WTC11 (cell line): ENCODE measurements around the gene WDR64. TPM values are rescaled to one million over a fixed set of nuclear protein-coding genes. Genes with fewer than 3 reads are reported as not detected.
A peak's percentile ranks its signal among the peaks of the same experiment; 100 is the strongest.

Source experiments
- ATAC-seq: fragments of 200-7000 bp; cut with Tn5 transposase; 2 replicates; pipeline ENCODE4 v1.10.0; 2021; ENCODE audit warnings: mild to moderate bottlenecking, moderate library complexity
- CTCF ChIA-PET: fragments of 300-600 bp; sonication (Branson Sonifier 250); formaldehyde crosslinking; loops from one replicate; lab custom pipeline; 2021; ENCODE audit warnings: antibody characterized with exemption; lab: Charles Lee
- POLR2A ChIA-PET: fragments of 350-600 bp; sonication (Branson Sonifier 250); formaldehyde crosslinking; loops from one replicate; lab custom pipeline; 2021; ENCODE audit warnings: antibody characterized with exemption; lab: Charles Lee
- DNase-seq: peaks from one replicate; pipeline ENCODE4 v3.0.0; 2021; ENCODE audit warnings: low spot score
- H3K27ac Mint-ChIP-seq: 2 replicates; pipeline ENCODE4 v1.8.0; 2021; ENCODE audit warnings: mixed read lengths
- H3K27me3 Mint-ChIP-seq: 2 replicates; pipeline ENCODE4 v1.8.0; 2021; ENCODE audit warnings: low read depth, mild to moderate bottlenecking, moderate library complexity, mixed read lengths
- H3K36me3 Mint-ChIP-seq: 2 replicates; pipeline ENCODE4 v1.8.0; 2021; ENCODE audit warnings: mixed read lengths
- H3K4me1 Mint-ChIP-seq: 2 replicates; pipeline ENCODE4 v1.8.0; 2022; ENCODE audit warnings: mixed read lengths
- H3K4me3 Mint-ChIP-seq: 2 replicates; pipeline ENCODE4 v1.8.0; 2021; ENCODE audit warnings: mild to moderate bottlenecking, moderate library complexity, mixed read lengths
- H3K9me3 Mint-ChIP-seq: 2 replicates; pipeline ENCODE4 v1.8.0; 2021; ENCODE audit warnings: mixed read lengths
- HMGA2 ChIP-seq: fragments of 250-450 bp; sonication (Bioruptor Pico); IDR thresholded peaks from 2 replicates; pipeline ENCODE4 v1.4.0; 2021; ENCODE audit warnings: mild to moderate bottlenecking, moderate library complexity
- KAT7 ChIP-seq: sonication (generic); formaldehyde crosslinking; IDR thresholded peaks from 2 replicates; pipeline ENCODE4 v1.8.1; 2023; ENCODE audit warnings: missing genetic modification reagents, mild to moderate bottlenecking, borderline replicate concordance
- MXD4 ChIP-seq: fragments of 250-450 bp; sonication (Bioruptor Pico); IDR thresholded peaks from 2 replicates; pipeline ENCODE4 v1.8.0; 2021; ENCODE audit warnings: mild to moderate bottlenecking, moderate library complexity, borderline replicate concordance
- MYBL2 ChIP-seq: sonication (generic); formaldehyde crosslinking; IDR thresholded peaks from 2 replicates; pipeline ENCODE4 v1.8.1; 2023; ENCODE audit warnings: mild to moderate bottlenecking, moderate library complexity, missing genetic modification reagents
- NFATC4 ChIP-seq: fragments of 250-450 bp; sonication (Bioruptor Pico); IDR thresholded peaks from 2 replicates; pipeline ENCODE4 v1.9.0; 2021; ENCODE audit warnings: mild to moderate bottlenecking
- PRRX2 ChIP-seq: fragments of 250-450 bp; sonication (Bioruptor Pico); IDR thresholded peaks from 2 replicates; pipeline ENCODE4 v1.8.0; 2021; ENCODE audit warnings: mild to moderate bottlenecking
- RELA ChIP-seq: sonication (generic); formaldehyde crosslinking; IDR thresholded peaks from 2 replicates; pipeline ENCODE4 v1.8.1; 2022; ENCODE audit warnings: missing genetic modification reagents, mild to moderate bottlenecking, borderline replicate concordance
- SP1 ChIP-seq: sonication (generic); formaldehyde crosslinking; conservative IDR thresholded peaks from 2 replicates; pipeline ENCODE4 v1.8.1; 2022; ENCODE audit warnings: missing genetic modification reagents
- TEAD1 ChIP-seq: sonication (generic); formaldehyde crosslinking; IDR thresholded peaks from 2 replicates; pipeline ENCODE4 v1.8.0; 2022; ENCODE audit warnings: mild to moderate bottlenecking, missing genetic modification reagents
- TP53 ChIP-seq: sonication (generic); formaldehyde crosslinking; IDR thresholded peaks from 2 replicates; pipeline ENCODE4 v1.8.1; 2023; ENCODE audit warnings: mild to moderate bottlenecking, missing genetic modification reagents
- ZNF138 ChIP-seq: sonication (generic); formaldehyde crosslinking; conservative IDR thresholded peaks from 2 replicates; pipeline ENCODE4 v1.8.1; 2022; ENCODE audit warnings: mild to moderate bottlenecking, moderate library complexity, missing genetic modification reagents
- total RNA-seq: library from RNA; stranded (reverse); gene quantifications from 3 replicates; pipeline ENCODE4 v1.2.3, GENCODE V29; 2021
- TF ChIP-seq, protein P1 (sequence below): sonication (generic); formaldehyde crosslinking; IDR thresholded peaks from 2 replicates; pipeline ENCODE4 v1.8.0; 2022; ENCODE audit warnings: mild to moderate bottlenecking, missing genetic modification reagents
- TF ChIP-seq, protein P2 (sequence below): sonication (generic); formaldehyde crosslinking; IDR thresholded peaks from 2 replicates; pipeline ENCODE4 v1.8.0; 2023; ENCODE audit warnings: mild to moderate bottlenecking, missing genetic modification reagents
- TF ChIP-seq, protein P3 (sequence below): sonication (generic); formaldehyde crosslinking; IDR thresholded peaks from 2 replicates; pipeline ENCODE4 v1.8.1; 2022; ENCODE audit warnings: low read depth, mild to moderate bottlenecking, moderate library complexity, missing genetic modification reagents, borderline replicate concordance
- TF ChIP-seq, protein P4 (sequence below): fragments of 250-450 bp; sonication (Bioruptor Pico); IDR thresholded peaks from 2 replicates; pipeline ENCODE4 v1.9.0; 2021; ENCODE audit warnings: moderate library complexity, mild to moderate bottlenecking, inconsistent platforms, borderline replicate concordance
- TF ChIP-seq, protein P5 (sequence below): fragments of 250-450 bp; sonication (Bioruptor Pico); conservative IDR thresholded peaks from 2 replicates; pipeline ENCODE4 v1.9.0; 2021; ENCODE audit warnings: mild to moderate bottlenecking
- TF ChIP-seq, protein P6 (sequence below): fragments of 250-450 bp; sonication (Bioruptor Pico); IDR thresholded peaks from 2 replicates; pipeline ENCODE4 v1.9.0; 2021; ENCODE audit warnings: mild to moderate bottlenecking
- TF ChIP-seq, protein P7 (sequence below): sonication (generic); formaldehyde crosslinking; IDR thresholded peaks from 2 replicates; pipeline ENCODE4 v1.8.1; 2023; ENCODE audit warnings: mild to moderate bottlenecking, missing genetic modification reagents, moderate library complexity
- TF ChIP-seq, protein P8 (sequence below): sonication (generic); formaldehyde crosslinking; IDR thresholded peaks from 2 replicates; pipeline ENCODE4 v1.8.1; 2022; ENCODE audit warnings: low read depth, missing genetic modification reagents, borderline replicate concordance

WDR64 gene
- total RNA-seq, 1 experiment from 2014 or later: not detected

DNA sequence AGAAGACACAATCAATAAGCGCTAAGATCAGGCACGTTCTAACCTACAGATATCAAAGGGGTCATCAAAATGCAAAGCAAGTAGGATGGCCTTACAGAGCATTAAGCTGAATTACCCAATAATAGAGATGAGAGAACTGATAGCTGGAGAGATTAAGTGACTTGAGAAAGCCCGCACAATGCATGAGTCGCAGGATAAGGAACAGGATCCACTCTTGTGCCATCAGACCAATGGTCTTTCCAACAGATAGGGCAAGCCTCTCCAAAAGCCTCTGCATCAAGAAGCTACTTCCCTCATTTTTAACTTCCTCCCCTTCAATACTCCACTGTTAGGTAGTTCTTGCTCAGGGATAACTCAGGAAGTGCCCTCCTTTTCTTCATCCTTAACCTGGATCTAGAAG, 14.5 kb upstream of the WDR64 start (continued):
- TF ChIP-seq, protein P1, sequence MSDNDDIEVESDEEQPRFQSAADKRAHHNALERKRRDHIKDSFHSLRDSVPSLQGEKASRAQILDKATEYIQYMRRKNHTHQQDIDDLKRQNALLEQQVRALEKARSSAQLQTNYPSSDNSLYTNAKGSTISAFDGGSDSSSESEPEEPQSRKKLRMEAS (CRISPR knock-in tag): no peak
- TF ChIP-seq, protein P2, sequence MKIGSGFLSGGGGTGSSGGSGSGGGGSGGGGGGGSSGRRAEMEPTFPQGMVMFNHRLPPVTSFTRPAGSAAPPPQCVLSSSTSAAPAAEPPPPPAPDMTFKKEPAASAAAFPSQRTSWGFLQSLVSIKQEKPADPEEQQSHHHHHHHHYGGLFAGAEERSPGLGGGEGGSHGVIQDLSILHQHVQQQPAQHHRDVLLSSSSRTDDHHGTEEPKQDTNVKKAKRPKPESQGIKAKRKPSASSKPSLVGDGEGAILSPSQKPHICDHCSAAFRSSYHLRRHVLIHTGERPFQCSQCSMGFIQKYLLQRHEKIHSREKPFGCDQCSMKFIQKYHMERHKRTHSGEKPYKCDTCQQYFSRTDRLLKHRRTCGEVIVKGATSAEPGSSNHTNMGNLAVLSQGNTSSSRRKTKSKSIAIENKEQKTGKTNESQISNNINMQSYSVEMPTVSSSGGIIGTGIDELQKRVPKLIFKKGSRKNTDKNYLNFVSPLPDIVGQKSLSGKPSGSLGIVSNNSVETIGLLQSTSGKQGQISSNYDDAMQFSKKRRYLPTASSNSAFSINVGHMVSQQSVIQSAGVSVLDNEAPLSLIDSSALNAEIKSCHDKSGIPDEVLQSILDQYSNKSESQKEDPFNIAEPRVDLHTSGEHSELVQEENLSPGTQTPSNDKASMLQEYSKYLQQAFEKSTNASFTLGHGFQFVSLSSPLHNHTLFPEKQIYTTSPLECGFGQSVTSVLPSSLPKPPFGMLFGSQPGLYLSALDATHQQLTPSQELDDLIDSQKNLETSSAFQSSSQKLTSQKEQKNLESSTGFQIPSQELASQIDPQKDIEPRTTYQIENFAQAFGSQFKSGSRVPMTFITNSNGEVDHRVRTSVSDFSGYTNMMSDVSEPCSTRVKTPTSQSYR (CRISPR knock-in tag): no peak
- TF ChIP-seq, protein P3, sequence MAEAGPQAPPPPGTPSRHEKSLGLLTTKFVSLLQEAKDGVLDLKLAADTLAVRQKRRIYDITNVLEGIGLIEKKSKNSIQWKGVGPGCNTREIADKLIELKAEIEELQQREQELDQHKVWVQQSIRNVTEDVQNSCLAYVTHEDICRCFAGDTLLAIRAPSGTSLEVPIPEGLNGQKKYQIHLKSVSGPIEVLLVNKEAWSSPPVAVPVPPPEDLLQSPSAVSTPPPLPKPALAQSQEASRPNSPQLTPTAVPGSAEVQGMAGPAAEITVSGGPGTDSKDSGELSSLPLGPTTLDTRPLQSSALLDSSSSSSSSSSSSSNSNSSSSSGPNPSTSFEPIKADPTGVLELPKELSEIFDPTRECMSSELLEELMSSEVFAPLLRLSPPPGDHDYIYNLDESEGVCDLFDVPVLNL (CRISPR knock-in tag): no peak
- TF ChIP-seq, protein P4, sequence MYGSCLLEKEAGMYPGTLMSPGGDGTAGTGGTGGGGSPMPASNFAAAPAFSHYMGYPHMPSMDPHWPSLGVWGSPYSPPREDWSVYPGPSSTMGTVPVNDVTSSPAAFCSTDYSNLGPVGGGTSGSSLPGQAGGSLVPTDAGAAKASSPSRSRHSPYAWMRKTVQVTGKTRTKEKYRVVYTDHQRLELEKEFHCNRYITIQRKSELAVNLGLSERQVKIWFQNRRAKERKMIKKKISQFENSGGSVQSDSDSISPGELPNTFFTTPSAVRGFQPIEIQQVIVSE (CRISPR knock-in tag): no peak

DNA sequence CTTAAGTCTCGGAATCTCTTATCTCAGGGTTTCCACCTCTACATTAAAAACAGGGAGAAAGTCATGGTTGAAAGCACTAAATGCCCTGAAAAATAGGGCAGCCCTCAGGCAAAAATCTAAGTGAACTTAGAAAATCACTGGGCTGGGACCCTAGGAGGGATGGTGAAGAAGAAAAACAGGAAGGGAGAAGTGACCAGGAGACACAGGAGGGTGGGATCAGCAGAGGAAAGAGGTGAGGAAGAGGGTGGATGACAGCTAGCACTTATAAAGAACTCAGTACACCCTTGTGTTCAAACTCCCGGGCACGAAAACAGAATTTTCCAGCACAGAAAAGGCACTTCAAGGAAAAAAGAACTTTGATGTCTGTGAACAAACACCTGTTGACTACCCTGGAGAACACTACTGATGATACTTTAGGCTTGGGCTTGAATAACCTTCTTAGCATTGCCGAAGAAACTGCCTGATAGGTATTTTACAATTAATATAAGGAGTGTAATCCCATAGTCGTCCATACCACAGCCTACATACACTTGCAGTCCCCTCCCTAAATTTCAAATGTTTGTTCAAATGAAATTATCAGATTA, 13.9 kb upstream of the WDR64 start:
- H3K27ac Mint-ChIP-seq: peak overlapping the region; percentile 12; the same call in 1 of the 2 replicates
- no peak for TF ChIP-seq MYBL2 (CRISPR knock-in tag)
- peaks cover 18% of the 10 kb centered on the region for H3K27me3 Mint-ChIP-seq
- POLR2A ChIA-PET: no interaction called here
- CTCF ChIA-PET: interaction anchor here (0.6 to 1.1 kb wide), 2 partner anchors 11 to 33 kb away, joined by 3 read pairs; no protein-coding TSS in a partner anchor
- peaks cover 26% of the 10 kb centered on the region for H3K4me1 Mint-ChIP-seq
- H3K9me3 Mint-ChIP-seq: peaks cover 23% of the 10 kb centered on the region
- DNase-seq (no peak), ATAC-seq (no peak)
- peaks cover 49% of the 10 kb centered on the region for H3K36me3 Mint-ChIP-seq
- H3K4me3 Mint-ChIP-seq: peak overlapping the region; percentile 80

DNA sequence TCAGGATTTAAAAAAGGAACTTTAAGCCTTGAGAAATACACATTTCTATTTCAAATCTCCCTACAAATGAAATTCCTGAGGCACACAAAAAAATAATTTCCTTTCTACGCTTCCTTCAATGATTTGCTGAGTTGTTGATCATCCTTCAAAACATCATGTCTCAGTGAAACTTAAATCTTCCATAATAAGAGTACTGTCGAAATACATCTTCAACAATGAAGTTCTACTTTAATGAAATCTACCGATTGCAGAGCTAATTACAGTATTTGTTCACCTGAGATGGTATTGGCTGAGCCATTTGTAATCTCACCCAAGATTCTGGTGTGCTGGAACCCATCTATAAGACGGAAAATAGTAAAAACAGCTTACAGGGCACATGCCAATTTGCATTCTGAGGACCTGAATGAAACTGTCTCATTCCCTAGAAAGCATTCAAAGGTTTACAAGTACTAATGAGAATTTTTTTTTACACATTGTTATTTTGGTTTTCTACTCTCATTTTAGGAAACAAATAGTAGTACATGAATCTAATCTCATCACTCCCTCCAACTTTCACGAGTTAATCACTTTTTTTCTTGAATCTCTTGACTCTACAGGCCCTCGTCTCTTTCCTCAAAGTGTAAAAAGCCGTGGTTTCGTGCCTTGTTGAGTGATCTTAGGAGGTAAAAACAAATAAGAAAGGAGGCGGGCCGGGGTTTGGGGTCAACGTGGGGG, 13.0 kb upstream of the WDR64 start:
- peak overlapping the region; percentile 80 for H3K4me3 Mint-ChIP-seq
- ChIA-PET POLR2A (no interaction called here), CTCF (no interaction called here)
- ATAC-seq (no peak), DNase-seq (no peak)
- peaks cover 18% of the 10 kb centered on the region for H3K27me3 Mint-ChIP-seq
- peaks cover 25% of the 10 kb centered on the region for H3K9me3 Mint-ChIP-seq
- peaks cover 49% of the 10 kb centered on the region for H3K36me3 Mint-ChIP-seq
- peaks cover 24% of the 10 kb centered on the region for H3K4me1 Mint-ChIP-seq
- H3K27ac Mint-ChIP-seq: peak overlapping the region; percentile 73
- TF ChIP-seq, protein P5, sequence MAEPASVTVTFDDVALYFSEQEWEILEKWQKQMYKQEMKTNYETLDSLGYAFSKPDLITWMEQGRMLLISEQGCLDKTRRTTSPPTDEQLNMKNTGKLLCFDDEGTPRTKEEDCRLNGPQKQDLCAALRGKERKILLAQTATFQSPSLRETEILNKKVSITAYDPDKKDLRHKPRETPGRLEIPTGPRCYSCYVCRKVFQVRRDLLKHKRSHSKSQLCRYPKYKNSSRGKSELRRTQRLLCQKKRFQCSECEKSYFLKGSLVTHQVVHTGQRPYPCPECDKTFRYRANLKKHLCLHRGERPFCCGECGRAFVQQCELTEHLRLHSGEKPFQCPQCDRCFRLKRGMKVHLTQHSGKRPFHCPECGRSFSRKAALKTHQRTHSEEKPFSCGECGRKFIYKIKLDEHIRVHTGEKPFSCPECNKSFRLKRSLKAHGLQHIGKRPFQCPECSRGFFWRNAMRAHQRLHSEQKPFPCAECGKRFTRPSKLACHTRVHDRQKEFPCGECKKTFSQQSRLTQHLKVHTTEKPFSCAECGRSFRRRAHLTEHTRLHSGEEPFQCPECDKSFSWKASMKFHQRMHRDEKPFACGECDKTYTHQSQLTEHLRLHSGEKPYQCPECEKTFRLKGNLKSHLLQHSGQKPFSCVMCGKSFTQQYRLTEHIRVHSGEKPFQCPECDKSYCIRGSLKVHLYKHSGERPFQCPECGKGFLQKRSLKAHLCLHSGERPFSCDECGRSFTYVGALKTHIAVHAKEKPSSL: no peak
- TF ChIP-seq, protein P6, sequence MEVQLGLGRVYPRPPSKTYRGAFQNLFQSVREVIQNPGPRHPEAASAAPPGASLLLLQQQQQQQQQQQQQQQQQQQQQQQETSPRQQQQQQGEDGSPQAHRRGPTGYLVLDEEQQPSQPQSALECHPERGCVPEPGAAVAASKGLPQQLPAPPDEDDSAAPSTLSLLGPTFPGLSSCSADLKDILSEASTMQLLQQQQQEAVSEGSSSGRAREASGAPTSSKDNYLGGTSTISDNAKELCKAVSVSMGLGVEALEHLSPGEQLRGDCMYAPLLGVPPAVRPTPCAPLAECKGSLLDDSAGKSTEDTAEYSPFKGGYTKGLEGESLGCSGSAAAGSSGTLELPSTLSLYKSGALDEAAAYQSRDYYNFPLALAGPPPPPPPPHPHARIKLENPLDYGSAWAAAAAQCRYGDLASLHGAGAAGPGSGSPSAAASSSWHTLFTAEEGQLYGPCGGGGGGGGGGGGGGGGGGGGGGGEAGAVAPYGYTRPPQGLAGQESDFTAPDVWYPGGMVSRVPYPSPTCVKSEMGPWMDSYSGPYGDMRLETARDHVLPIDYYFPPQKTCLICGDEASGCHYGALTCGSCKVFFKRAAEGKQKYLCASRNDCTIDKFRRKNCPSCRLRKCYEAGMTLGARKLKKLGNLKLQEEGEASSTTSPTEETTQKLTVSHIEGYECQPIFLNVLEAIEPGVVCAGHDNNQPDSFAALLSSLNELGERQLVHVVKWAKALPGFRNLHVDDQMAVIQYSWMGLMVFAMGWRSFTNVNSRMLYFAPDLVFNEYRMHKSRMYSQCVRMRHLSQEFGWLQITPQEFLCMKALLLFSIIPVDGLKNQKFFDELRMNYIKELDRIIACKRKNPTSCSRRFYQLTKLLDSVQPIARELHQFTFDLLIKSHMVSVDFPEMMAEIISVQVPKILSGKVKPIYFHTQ: no peak
- TF ChIP-seq HMGA2 (no peak), SP1 (CRISPR knock-in tag) (no peak), KAT7 (no peak), MXD4 (CRISPR knock-in tag) (no peak), ZNF138 (CRISPR knock-in tag) (no peak), NFATC4 (CRISPR knock-in tag) (no peak), RELA (CRISPR knock-in tag) (no peak), TP53 (CRISPR knock-in tag) (no peak), TEAD1 (CRISPR knock-in tag) (no peak), PRRX2 (CRISPR knock-in tag) (no peak)
- TF ChIP-seq, protein P7, sequence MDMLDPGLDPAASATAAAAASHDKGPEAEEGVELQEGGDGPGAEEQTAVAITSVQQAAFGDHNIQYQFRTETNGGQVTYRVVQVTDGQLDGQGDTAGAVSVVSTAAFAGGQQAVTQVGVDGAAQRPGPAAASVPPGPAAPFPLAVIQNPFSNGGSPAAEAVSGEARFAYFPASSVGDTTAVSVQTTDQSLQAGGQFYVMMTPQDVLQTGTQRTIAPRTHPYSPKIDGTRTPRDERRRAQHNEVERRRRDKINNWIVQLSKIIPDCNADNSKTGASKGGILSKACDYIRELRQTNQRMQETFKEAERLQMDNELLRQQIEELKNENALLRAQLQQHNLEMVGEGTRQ: no peak
- TF ChIP-seq, protein P8, sequence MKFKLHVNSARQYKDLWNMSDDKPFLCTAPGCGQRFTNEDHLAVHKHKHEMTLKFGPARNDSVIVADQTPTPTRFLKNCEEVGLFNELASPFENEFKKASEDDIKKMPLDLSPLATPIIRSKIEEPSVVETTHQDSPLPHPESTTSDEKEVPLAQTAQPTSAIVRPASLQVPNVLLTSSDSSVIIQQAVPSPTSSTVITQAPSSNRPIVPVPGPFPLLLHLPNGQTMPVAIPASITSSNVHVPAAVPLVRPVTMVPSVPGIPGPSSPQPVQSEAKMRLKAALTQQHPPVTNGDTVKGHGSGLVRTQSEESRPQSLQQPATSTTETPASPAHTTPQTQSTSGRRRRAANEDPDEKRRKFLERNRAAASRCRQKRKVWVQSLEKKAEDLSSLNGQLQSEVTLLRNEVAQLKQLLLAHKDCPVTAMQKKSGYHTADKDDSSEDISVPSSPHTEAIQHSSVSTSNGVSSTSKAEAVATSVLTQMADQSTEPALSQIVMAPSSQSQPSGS (CRISPR knock-in tag): no peak
